ENCODE data around the gene KLHL15.
A peak's percentile ranks its signal among the peaks of the same experiment; 100 is the strongest.
"Not testable (repeated sequence)": the region's sequence is repeated elsewhere in the genome, so short reads cannot be mapped to it uniquely, and the experiment has no call there.

Gene KLHL15

DNA sequence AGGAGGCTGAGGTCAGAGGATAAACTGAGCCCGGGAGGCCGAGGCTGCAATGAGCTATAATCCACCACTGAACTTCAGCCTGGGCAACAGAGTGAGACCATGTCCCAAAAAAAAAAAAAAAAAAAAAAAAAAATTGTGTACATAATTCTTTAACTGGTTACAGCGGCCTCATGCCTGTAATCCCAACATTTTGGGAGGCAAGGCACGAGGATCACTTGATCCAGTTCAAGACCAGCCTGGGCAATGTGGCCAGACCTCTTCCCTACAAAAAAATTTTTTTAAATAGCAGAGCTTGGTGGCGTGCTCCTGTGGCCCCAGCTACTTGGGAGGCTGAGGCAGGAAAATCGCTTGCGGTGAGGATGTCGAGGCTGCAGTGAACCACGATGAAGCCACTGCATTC, 9.3 kb downstream of the KLHL15 start:
- no peak for DNase-seq (ENCODE audit: low read depth in 3 of 3, low spot score in 1 of 3)

DNA sequence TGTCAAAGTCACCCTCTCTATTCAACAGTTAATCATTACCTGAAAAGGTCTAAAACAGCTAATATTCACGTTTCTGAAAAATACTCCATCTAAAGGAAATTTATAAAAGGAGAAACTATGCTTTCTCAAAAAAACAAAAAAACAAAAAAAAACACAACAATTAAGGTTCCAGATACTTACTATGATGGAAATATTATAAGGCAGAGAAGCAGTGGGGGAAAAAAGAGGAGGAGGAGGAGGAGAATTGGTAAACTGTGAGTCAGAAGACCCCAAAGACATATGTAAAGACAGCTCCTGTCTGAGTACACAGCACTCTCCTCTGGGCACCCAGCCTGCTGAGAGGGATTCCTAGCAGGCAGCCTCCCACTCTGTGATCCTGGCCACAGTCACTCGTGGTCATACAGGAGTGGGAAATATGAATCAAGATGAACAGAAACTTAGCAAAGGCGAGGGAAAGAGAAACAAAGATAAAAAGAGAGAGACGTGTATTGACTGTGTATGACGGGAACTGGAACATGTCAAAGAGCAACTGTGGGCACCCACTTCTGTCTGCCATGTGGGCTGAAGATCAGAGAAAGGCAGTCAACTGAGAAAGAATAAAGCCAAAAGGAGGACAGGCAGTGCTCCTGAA, 12.5 kb downstream of the KLHL15 start:
- peak in 1 of 3 donors; percentile 4 for DNase-seq (ENCODE audit: low read depth in 3 of 3, low spot score in 1 of 3)

DNA sequence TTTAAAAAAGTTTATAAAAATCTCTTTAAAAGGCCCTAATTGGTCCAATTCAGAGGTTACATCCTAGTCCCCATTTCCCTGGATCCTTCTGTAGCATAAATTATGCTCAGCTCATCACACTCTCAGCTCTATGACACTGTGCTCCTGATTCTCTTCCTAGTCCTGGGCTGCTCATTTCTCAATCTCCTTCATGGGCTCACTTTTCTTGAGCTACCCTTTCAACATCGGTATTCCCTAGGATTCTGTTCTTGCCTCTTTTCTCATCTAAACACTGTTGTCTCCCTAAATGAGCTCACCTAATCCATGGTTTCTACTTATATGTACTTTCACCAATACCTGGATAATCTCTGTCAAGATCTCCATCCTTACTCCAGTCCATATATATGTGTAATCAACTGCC, 14.7 kb downstream of the KLHL15 start:
- DNase-seq (ENCODE audit: low read depth in 3 of 3, low spot score in 1 of 3), result no peak

DNA sequence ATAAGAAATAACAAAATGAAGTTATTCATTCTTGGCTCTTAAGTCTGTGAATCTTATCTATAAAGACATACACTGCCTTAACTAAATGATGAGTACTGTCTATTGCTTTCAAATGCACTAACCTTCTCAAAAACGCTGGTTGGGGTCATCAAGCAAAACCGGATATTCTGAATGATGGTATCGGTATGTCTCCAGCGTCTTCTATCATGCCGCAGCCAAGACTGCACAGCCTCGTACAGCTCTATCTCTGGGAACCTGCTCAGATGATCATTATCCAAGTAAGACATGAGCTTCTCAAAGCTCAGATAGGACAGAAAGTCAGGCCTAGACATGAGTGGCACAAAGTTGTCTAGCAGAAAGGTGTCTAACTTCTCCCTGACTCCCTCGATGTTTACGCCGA, 21.1 kb downstream of the KLHL15 start:
- no peak for DNase-seq (ENCODE audit: low read depth in 3 of 3, low spot score in 1 of 3)

DNA sequence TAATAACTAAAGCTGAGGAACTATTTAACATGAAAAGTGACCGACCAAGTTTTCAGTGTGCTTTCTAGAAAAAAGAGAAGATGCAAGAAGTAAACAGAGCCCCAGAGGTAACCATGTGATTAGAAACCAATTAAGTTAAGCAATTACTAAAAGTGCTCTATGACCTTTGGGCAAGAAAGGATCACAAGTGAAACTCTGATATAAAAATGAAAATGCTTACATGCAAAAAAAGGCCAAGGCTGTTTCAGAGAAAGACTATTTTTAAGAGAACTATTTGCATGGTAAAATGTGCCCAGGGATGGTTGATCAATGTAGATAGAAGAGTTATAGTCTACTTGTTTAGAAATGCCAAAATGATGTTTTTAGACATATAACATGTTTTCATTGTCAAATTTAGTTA, 22.0 kb downstream of the KLHL15 start:
- DNase-seq (ENCODE audit: low read depth in 3 of 3, low spot score in 1 of 3), result no peak

DNA sequence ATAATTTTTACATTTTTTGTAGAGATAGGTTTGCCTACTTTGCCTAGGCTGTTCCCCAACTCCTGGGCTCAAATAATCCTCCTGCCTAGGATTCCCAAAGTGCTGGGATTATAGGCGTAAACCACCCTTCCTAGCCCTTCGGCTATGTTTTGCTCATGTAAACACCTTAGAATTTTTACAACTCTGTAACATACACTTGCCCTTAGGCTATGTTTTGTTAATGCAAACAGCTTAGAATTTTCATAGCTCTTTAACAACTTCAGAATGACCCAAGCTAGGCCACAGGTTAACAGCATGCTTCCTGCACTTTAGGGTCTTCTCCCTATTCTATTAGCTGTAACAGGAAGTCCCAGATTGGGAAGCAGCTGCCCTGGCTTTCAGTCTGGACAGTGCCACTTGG, 24.2 kb downstream of the KLHL15 start:
- DNase-seq (ENCODE audit: low read depth in 3 of 3, low spot score in 1 of 3), result no peak

DNA sequence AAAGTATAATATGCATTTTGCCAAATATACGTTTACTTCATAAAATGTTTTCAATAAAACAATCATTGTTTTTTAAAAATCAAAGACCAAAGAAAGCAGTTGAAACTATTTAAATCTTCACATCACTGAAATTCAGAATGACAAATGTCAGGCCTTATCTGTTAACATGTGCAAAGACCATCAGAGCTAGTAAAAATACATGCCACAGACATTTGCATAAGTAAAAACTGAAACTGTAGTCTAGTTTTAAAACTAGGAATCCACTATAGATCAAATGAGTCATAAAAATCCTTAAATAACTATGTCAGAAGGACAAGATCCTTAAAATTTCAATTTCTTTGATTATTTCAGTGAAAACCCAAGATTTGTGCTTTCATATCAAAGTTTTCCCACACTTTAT, 24.8 kb downstream of the KLHL15 start:
- DNase-seq (ENCODE audit: low read depth in 3 of 3, low spot score in 1 of 3), result no peak

DNA sequence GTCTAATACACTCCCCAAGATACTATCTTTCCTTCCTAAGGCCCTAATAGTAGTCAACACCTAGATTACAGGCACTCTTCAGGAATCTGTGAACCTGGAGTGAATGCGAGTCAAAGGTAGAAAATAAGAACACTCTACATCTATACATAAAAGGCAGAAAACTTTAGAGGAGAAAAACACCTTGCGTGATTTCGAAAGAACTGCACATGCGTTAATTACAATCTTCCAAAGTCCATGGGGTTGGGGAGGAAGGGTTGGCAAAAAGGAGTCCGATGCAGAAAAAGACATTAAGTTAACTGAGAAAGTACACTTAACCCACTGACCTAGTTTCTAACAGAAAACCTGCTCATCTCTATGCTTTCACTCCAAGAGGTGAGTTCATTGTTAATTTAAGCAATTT, 27.3 kb downstream of the KLHL15 start:
- DNase-seq (ENCODE audit: low read depth in 3 of 3, low spot score in 1 of 3), result no peak

DNA sequence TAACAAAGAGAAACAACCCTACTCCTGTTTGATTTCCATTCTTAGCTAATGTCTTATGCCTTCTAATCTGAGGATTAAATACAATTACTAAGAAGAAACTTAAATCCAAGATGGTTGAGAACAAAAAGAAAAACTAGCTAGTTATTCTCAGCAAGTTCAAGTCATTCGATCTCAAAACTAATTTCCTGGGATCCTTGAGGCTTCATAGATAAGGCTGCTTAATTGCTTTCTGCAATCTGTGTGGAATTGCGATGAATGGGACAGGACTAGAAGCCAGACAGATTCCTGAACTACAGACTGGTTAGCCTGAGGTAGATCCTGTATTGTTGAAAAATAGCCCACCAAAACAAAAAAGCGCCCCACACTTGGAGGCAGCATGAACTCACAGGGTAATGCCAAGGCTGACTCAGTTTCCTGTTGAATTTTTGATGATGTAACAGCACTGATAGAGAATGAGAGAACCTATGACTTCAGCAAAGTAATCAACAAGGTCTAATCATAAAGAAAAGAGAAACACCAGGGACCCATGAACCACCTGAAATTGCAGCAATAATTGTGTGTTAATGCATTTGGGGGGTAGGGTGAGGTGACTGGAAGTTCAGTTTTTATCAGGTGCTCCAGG, 33.9 kb downstream of the KLHL15 start:
- DNase-seq (ENCODE audit: low read depth in 3 of 3, low spot score in 1 of 3), result no peak

DNA sequence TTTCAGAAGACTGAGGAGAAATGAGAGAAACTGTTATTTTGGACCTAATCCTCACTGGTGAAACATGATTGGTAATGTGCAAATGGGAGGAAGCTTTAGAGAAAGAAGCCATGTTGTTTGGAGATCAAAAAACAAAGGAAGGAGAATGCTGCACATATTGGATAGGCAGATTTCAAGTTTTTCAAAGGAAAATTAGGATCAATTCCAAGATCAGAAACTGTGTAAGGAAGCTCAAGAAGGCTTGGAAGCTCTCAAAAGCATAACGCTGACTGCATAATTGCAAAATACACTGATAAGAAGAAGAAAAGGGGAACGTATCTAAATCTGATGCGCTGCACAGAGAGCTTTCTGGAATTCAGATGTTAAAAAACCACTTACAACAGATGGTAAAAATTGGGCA, 34.6 kb downstream of the KLHL15 start:
- DNase-seq (ENCODE audit: low read depth in 3 of 3, low spot score in 1 of 3), result no peak

DNA sequence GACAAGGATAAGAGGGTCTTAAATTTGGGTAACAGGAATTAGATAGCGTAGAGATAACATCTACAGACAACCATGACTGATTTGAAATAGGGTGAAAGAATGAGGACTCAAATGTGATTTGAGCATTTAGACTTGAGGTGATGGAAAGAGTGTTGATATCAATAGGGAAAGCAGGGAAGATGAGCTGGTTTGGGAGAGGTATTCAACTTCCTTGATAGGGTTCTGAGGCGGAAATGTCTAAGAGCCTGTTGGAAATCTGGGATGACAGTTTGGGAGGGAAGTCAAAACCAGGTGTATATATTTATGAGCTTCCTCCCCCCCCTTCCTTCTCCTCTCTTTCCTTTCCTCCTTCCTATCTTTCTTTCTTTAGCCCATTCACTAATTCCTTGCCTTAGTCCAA, 36.5 kb downstream of the KLHL15 start:
- DNase-seq (ENCODE audit: low read depth in 3 of 3, low spot score in 1 of 3), result no peak

DNA sequence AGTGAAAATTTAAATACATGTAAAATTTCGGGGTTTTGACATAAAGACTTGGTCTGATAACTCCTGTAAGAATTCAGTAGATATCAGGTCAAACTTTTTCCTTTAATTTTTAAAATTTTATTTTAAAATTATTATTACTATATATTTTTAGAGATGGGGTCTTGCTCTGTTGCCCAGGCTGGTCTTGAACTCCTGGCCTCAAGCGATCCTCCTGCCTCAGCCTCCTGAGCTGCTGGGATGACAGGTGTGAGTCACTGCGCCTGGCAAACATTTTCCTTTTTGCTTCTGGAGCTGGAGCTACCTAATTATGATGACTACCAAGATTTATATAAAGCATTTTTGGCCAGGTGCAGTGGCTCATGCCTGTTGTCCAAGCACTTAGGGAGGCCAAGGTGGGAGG, 37.3 kb downstream of the KLHL15 start:
- no peak for DNase-seq (ENCODE audit: low read depth in 3 of 3, low spot score in 1 of 3)

DNA sequence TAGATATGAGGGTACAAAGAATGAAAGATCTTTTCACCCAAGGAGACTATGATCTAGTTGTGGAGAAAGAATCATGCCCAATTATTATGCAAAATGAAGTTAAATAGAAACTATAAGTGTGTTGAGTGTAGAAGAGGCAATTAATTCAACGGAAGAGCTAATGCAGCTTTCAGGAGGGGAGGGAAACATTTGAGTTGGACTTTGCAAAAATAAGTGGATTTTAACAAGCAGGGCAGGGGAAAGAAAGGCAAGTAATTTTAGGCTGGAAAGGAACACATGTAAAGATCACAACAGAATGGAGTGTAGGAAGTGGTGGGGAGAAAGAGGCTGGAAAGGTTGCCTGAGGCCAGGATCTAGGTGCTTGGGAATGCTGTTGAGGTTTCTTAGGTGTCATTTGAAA, 44.1 kb downstream of the KLHL15 start:
- no peak for DNase-seq (ENCODE audit: low read depth in 3 of 3, low spot score in 1 of 3)

DNA sequence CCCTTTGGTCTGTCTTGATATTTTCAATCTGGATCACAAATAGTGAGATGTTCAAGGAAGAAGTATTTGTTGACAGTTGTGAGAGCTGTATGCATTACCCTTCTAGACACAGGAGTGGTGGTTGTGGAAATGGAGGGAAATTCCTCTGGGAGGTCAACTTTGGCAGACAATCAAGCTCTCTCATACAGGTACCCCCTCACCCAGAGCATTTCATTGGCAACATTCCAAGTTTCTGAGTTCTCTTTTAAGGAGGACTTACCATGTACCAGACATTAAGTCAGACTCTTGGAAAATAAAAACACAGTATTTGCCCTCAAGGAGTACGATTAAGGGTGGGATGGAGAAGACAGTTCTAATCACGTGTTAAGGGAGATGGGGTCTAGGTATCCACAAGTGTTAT, 45.3 kb downstream of the KLHL15 start:
- DNase-seq (ENCODE audit: low read depth in 3 of 3, low spot score in 1 of 3), result no peak

DNA sequence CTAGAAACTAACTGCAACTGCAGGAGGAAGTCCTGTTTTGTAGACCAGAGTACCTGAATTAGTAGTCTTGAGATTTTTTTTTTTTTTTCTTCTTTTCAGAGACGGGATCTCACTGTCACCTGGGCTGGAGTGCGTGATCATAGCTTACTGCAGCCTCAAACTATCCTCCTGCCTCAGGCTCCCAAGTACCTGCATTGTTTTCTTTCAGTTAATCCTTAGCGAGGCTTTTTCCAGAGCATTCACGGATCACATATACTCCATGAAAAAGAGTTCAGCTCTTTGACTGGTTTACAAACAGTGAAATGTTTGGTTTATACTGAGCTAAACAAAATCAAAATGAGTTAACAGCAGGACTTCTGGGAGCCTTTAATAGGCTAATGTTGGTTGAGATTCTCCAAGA, 45.8 kb downstream of the KLHL15 start:
- no peak for DNase-seq (ENCODE audit: low read depth in 3 of 3, low spot score in 1 of 3)

DNA sequence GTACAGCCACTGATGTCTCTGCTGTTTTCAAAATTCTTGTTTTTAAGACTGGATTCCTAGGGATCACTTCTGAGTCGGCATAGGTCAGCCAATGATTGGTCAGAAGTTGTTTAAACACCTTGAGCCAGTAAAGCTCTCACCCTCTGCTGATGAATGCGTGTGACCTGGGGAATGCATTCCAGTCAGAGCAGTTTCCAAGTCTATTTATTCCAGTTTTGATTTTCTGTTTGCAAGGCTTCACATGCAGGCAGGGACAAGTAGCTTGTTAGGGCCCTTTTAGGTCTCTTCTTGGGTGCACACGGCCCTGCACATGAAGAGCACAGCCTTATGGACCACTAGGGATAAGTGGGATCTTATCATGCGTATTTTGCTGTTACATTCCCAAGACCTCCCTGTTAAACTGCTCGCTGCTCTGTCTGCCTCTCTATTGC, 47.0 kb downstream of the KLHL15 start:
- DNase-seq (ENCODE audit: low read depth in 3 of 3, low spot score in 1 of 3), result no peak

DNA sequence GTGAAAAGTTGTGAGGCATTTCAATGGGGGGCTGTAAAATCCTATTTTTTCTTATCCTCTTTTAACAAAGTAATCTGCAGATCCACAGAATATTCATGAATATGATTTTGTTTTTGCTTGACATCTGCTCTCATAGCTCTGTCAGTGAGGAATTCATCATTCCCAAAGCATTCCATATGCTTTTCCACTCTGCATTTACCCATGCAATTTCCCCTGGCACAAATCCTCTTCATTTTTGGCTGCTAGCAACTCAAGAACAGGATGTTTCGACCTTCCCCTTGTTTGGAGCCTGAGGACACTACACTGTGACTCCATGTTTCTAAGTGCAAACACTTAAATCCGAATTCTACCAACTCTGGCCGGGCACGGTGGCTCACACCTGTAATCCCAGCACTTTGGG, 48.5 kb downstream of the KLHL15 start:
- no peak for DNase-seq (ENCODE audit: low read depth in 3 of 3, low spot score in 1 of 3)

DNA sequence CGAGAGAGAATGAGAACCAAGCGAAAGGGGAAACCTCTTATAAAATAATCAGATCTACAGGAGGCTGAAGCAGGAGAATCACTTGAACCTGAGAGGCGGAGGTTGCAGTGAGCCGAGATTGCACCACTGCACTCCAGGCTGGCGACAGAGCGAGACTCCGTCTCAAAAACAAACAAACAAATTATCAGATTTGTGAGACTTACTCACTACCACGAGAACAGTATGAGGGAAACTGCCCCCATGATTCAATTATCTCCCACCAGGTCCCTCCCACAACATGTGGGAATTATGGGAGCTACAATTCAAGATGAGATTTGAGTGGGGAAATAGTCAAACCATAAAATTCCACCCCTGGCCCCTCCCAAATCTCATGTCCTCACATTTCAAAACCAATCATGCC, 61.4 kb downstream of the KLHL15 start:
- DNase-seq (ENCODE audit: low read depth in 3 of 3, low spot score in 1 of 3), result not testable (repeated sequence)

DNA sequence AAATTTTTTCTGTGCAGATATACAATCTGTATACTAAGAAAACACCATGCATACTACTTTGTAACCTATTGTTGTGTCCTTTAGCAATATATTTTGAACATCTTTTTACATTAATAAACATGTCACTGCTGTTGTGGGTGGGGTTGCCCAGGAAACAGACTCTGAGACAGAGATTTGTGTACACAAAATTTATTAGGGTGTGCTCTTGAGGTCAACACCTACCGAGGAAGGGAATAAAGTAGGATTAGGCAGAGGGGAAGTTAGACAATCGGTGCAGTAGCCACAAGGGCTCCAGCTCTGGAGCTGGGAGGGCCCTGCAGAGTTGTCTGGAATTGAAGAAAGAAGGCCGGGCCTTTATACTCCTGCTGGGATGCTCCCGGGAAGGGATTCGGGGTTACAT, 62.8 kb downstream of the KLHL15 start:
- no peak for DNase-seq (ENCODE audit: low read depth in 3 of 3, low spot score in 1 of 3)

DNA sequence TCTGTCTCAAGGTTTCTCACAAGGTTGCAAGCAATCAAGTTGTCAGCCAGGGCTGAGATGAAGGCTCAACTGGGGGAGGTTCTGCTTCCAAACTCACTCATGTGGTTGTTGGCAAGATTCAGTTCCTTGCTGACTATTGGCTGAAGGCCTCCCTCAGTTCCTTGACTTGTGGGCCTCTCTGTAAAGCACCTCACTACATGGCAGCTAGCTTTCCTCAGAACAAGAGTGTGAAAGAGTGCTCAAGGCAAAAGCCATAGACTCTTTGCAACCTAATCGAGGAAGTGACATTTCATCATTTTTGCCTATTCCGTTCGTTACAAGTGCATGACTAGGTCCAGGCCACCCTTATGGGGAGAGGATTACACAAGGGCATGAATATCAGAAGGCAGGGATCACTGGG, 67.2 kb downstream of the KLHL15 start:
- DNase-seq (ENCODE audit: low read depth in 3 of 3, low spot score in 1 of 3), result no peak

DNA sequence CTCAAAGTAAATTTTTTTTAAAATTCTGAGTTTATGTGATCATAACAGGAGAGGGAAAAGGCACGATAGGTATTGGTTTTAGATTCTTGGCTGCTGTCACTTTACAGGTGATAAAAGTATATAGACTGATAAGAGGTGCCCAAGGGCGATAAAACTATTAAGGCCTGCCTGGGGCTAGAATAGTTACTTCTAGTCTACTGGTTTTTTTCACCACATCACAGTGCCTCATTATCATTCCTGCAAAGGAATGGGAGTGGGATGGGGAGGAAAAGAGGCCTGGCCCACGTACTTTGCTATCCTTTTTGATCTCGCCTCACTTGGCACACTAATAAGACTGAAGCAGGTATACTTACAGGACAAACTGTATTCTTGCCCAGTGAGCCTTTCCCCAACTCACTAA, 72.6 kb downstream of the KLHL15 start:
- DNase-seq (ENCODE audit: low read depth in 3 of 3, low spot score in 1 of 3), result no peak

DNA sequence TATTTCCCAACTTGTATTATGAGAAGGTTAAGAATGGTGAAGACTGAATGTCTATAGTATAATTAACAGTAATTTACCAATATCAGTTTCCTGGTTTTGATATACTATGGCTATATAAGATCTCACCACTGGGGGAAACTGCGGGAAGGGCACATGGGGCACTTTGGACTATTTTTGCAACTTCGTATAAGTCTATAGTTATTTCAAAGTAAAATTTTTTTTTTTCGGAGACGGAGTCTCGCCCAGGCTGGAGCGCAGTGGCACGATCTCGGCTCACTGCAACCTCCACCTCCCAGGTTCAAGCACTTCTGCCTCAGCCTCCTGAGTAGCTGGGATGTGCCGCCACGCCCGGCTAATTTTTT, 73.1 kb downstream of the KLHL15 start:
- DNase-seq (ENCODE audit: low read depth in 3 of 3, low spot score in 1 of 3), result no peak
